Testis (tissue), 2 donors: ENCODE data around the gene NPAS2.

ENCODE experiments used
- CTCF ChIP-seq, 3 experiments: fragments of 450-650 bp in 2 of 3; fragments of 200-600 bp in 1 of 3; sonication (generic) in 1 of 3; IDR thresholded peaks; one replicate each; pipeline ENCODE4 v1.5.1; 2016 to 2019; ENCODE audit warnings: antibody characterized with exemption in 3 of 3, mild to moderate bottlenecking in 2 of 3, moderate library complexity in 1 of 3
- POLR2A ChIP-seq: fragments of 450-650 bp; IDR thresholded peaks from one replicate; pipeline ENCODE4 v1.6.1; 2017; ENCODE audit warnings: antibody characterized with exemption, mild to moderate bottlenecking, moderate library complexity

GRCh38 chr2:100964222-100964621 lies 144.3 kb downstream of the NPAS2 start:
- TF ChIP-seq CTCF (IDR thresholded peaks at IDR 0.05) (no peak), POLR2A (no peak)
